ENCODE results near the gene SCML2.

DNA sequence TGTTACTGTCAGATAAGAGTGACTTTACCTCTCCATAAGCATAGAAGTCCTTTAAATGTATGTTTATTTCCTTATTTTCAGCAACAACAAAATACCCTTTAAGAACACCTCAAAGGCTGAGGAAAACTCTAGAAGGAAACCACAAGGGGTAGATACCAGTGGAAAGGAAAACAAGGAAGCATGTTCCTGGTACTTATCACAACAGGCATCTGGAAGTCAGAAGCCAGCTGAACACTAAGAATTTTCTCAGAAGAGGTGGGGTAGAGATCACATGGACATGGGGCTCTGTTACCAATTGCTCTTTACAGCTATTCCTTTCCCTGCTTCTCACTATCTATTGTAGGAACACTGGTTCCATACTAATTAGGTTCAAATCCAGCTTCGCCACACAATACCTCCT, 82.3 kb downstream of the SCML2 start:
- no peak for TF ChIP-seq EZH2 (optimal IDR thresholded peaks at IDR 0.05; ENCODE audit: low read depth, low read length)
- TF ChIP-seq, protein P1, sequence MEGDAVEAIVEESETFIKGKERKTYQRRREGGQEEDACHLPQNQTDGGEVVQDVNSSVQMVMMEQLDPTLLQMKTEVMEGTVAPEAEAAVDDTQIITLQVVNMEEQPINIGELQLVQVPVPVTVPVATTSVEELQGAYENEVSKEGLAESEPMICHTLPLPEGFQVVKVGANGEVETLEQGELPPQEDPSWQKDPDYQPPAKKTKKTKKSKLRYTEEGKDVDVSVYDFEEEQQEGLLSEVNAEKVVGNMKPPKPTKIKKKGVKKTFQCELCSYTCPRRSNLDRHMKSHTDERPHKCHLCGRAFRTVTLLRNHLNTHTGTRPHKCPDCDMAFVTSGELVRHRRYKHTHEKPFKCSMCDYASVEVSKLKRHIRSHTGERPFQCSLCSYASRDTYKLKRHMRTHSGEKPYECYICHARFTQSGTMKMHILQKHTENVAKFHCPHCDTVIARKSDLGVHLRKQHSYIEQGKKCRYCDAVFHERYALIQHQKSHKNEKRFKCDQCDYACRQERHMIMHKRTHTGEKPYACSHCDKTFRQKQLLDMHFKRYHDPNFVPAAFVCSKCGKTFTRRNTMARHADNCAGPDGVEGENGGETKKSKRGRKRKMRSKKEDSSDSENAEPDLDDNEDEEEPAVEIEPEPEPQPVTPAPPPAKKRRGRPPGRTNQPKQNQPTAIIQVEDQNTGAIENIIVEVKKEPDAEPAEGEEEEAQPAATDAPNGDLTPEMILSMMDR (IDR thresholded peaks at IDR 0.05; ENCODE audit: low read length) = no peak
